ENCODE results near the gene SNAI3.

Gene SNAI3

GRCh38 chr16:88692861-88693260 is 6.6 kb upstream of the SNAI3 start:
- Histone ChIP-seq H3K36me3 (ENCODE audit: insufficient read depth) (no peaks in the 10 kb centered on the region), H3K4me1 (ENCODE audit: low read depth, poor library complexity, severe bottlenecking) (peaks cover 6% of the 10 kb centered on the region), H3K9ac (no peak overlapping the region), H2AFZ (ENCODE audit: low read depth) (no peak overlapping the region), H3K4me3 (IDR thresholded peaks at IDR 0.05; ENCODE audit: insufficient read depth, low read depth, low read length) (no peak overlapping the region), H3K27ac (no peak overlapping the region), H3K27me3 (ENCODE audit: insufficient read depth, low read depth) (peaks cover 17% of the 10 kb centered on the region; the same call in 1 of the 2 replicates), H3K4me2 (no peak overlapping the region), H3K79me2 (ENCODE audit: insufficient read depth, low read depth) (no peaks in the 10 kb centered on the region), H4K20me1 (ENCODE audit: insufficient read depth) (no peaks in the 10 kb centered on the region)
- no peak for TF ChIP-seq CTCF (conservative IDR thresholded peaks at IDR 0.05; ENCODE audit: low read depth, low read length)

GRCh38 chr16:88691924-88692560 is 5.7 kb upstream of the SNAI3 start:
- H2AFZ ChIP-seq (ENCODE audit: low read depth): no peak overlapping the region
- H3K4me1 ChIP-seq (ENCODE audit: low read depth, poor library complexity, severe bottlenecking): peaks cover 6% of the 10 kb centered on the region
- H3K36me3 ChIP-seq (ENCODE audit: insufficient read depth): no peaks in the 10 kb centered on the region
- H3K4me3 ChIP-seq (IDR thresholded peaks at IDR 0.05; ENCODE audit: insufficient read depth, low read depth, low read length): no peak overlapping the region
- H3K27me3 ChIP-seq (ENCODE audit: insufficient read depth, low read depth): peaks cover 23% of the 10 kb centered on the region; the same call in 1 of the 2 replicates
- no peak for TF ChIP-seq CTCF (conservative IDR thresholded peaks at IDR 0.05; ENCODE audit: low read depth, low read length)
- H3K27ac ChIP-seq: no peak overlapping the region
- H3K4me2 ChIP-seq: no peak overlapping the region
- H4K20me1 ChIP-seq (ENCODE audit: insufficient read depth): no peaks in the 10 kb centered on the region
- H3K79me2 ChIP-seq (ENCODE audit: insufficient read depth, low read depth): no peaks in the 10 kb centered on the region
- H3K9ac ChIP-seq: no peak overlapping the region

GRCh38 chr16:88691129-88691813 is 5.0 kb upstream of the SNAI3 start:
- Histone ChIP-seq H3K27me3 (ENCODE audit: insufficient read depth, low read depth) (peaks cover 27% of the 10 kb centered on the region; the same call in 1 of the 2 replicates), H3K4me1 (ENCODE audit: low read depth, poor library complexity, severe bottlenecking) (peaks cover 12% of the 10 kb centered on the region), H3K4me3 (IDR thresholded peaks at IDR 0.05; ENCODE audit: insufficient read depth, low read depth, low read length) (no peak overlapping the region), H2AFZ (ENCODE audit: low read depth) (no peak overlapping the region), H3K4me2 (no peak overlapping the region), H3K9ac (no peak overlapping the region), H3K27ac (no peak overlapping the region), H4K20me1 (ENCODE audit: insufficient read depth) (no peaks in the 10 kb centered on the region), H3K36me3 (ENCODE audit: insufficient read depth) (no peaks in the 10 kb centered on the region), H3K79me2 (ENCODE audit: insufficient read depth, low read depth) (no peaks in the 10 kb centered on the region)
- no peak for TF ChIP-seq CTCF (conservative IDR thresholded peaks at IDR 0.05; ENCODE audit: low read depth, low read length)

DNA sequence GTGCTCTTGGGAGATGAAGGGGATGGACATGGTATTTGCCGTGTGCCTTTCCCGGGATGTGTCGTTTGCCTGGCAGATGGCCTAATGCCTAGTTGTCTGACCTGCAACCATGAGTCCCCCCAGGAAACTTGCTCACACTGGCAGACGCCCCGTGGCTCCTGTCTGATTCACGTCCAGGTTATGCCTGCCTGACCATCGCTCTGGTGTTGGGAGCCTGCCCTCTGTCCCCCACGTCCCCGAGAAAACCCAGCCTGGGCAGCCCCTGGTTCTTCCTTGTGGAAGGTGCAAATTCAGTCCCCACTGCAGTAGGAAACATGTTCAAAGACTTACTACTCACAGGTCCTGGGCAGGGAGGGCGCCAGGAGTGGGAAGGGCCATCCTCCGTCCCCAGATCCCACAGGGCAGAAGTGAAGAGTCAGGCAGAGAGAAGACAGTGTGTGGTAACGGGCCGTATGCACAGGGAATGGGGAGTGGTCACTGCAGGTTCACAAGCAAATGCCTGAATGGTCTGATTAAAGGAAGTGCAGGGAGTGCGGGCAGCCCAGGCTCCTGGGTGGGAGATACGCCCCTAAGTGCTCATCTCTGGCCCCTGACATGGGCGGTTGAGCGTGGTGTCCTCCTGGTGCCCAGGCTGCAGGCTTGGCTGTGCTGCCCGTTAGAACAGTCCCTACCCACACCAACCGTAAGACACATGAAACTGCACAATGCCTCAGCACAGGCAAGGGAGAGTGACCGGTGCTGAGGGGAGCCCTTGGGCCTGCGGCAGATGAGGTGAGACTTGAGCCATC is 4.2 kb upstream of the SNAI3 start:
- Histone ChIP-seq H4K20me1 (ENCODE audit: insufficient read depth) (no peaks in the 10 kb centered on the region), H3K27me3 (ENCODE audit: insufficient read depth, low read depth) (peaks cover 27% of the 10 kb centered on the region; the same call in 1 of the 2 replicates), H3K36me3 (ENCODE audit: insufficient read depth) (no peaks in the 10 kb centered on the region), H3K79me2 (ENCODE audit: insufficient read depth, low read depth) (no peaks in the 10 kb centered on the region), H3K4me3 (IDR thresholded peaks at IDR 0.05; ENCODE audit: insufficient read depth, low read depth, low read length) (no peak overlapping the region), H3K9ac (no peak overlapping the region), H3K4me2 (no peak overlapping the region), H3K4me1 (ENCODE audit: low read depth, poor library complexity, severe bottlenecking) (peaks cover 17% of the 10 kb centered on the region), H3K27ac (no peak overlapping the region), H2AFZ (ENCODE audit: low read depth) (no peak overlapping the region)
- TF ChIP-seq CTCF (conservative IDR thresholded peaks at IDR 0.05; ENCODE audit: low read depth, low read length): no peak

Measured in KMS-11 (cell line).